PFSK-1 (cell line): ENCODE results near the gene KCNT2. TPM values are rescaled to one million over a fixed set of nuclear protein-coding genes. Genes with fewer than 3 reads are reported as not detected.
A peak's percentile ranks its signal among the peaks of the same experiment; 100 is the strongest.

Experiments
- FOXP2 ChIP-seq: optimal IDR thresholded peaks from 2 replicates; pipeline ENCODE3; 2011; ENCODE audit warnings: borderline replicate concordance, control low read depth, inconsistent platforms; ENCODE audit not compliant: insufficient read depth; ENCODE audit errors: extremely low read length, extremely low read depth
- POLR2AphosphoS5 ChIP-seq: IDR thresholded peaks from 2 replicates; pipeline ENCODE4 v1.6.1; 2012; ENCODE audit warnings: low read depth, mild to moderate bottlenecking, control low read depth, low read length, moderate library complexity
- SIN3A ChIP-seq: IDR thresholded peaks from 2 replicates; pipeline ENCODE4 v1.6.1; 2012; ENCODE audit warnings: mild to moderate bottlenecking, low read length, moderate library complexity, borderline replicate concordance; ENCODE audit not compliant: insufficient read depth
- TAF1 ChIP-seq: IDR thresholded peaks from 2 replicates; pipeline ENCODE4 v1.6.1; 2012; ENCODE audit warnings: low read length, control low read depth, borderline replicate concordance; ENCODE audit not compliant: insufficient read depth
- polyA plus RNA-seq: library from polyadenylated mRNA; unstranded; fragments of >200 nt; gene quantifications from one replicate; pipeline ENCODE4 v1.2.1, GENCODE V29; 2012; ENCODE audit warnings: low read depth, missing spikeins; ENCODE audit not compliant: insufficient read length
- TF ChIP-seq, protein P1 (sequence below), 2 experiments: IDR thresholded peaks; 2 replicates each; pipeline versions ENCODE4 v1.6.1 to v1.8.0; 2011 to 2012; ENCODE audit warnings: low read depth in 2 of 2, low read length in 2 of 2, control low read depth in 1 of 2, inconsistent platforms in 1 of 2, mild to moderate bottlenecking in 1 of 2, moderate library complexity in 1 of 2; ENCODE audit not compliant: insufficient read depth in 1 of 2

The KCNT2 gene
- polyA plus RNA-seq, result 3.0 TPM

DNA sequence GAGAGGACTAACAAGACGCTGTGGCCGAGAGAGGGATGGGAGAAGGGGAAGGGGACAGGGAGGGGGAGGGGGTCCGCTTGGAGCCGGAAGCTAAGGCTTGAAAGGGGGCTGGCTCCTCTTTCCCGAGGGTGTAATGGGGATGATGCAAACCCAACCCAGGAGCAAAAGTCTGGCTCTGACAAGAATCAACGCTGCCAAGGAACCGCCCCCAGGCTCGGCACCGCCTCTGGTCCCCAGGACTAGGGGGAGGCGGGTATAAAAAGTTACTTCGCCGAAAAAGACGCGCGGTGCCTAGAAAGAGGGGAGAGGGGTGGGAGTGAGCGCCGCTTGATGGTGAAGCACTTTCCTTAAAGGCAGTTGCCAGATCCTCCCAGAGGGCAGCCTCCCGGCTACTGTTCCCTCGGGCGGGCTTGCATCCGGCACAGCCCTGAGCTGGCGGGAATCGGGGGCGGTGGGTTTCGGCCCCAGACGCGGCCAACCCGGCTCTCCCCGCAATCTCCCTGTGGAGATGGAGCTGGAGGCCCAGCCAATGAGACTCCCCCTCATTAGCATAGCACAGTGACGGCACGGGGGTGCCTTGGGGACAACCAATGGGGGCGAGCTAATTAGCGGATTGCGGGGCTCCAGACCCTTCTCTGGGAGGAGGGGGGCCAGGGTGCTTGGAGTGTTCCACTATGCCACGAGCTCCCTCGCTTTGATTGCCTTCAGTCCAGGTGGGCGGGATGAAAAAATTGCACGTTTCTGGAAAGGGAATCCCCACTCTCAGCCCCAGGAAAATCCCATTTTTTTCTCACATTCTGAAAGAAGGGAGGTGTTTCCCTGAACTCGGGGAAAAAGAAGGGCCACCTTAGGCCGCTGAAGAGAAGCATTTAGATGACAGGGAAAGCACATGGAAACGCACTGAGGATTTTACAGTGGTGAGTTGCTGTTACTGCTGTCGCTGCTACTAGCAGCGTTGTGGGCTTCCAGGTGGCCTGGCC is at the start of gene KCNT2:
KCNT2 (minus strand) TSS at position 51 of the 980 bp plus-strand sequence. CDS start 131 bp downstream, outside the sequence.
- TF ChIP-seq FOXP2, result peak; percentile 40
- no peak for TF ChIP-seq TAF1
- TF ChIP-seq POLR2AphosphoS5, result peak; percentile 45; the same call in 1 of the 2 replicates

DNA sequence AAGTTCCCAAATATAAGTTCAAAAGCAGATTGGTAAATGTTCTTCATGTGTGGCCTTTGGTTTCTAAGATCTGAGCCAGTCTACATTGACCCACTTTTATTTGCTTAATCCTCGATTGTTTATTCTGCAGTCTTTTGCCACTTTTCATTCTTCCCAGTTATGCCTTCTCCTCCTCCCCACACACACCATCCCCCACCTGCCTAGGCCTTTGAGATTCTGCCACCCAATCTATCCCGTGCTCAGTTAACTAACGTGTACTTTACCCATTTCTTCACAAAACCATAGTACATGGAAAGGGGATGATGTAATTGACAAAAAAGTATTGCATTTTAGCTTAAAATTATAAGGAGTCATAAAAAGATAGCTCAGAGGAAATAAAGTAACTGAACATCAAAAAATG is 47.3 kb upstream of the KCNT2 start:
- TF ChIP-seq TAF1 (no peak), POLR2AphosphoS5 (no peak), SIN3A (no peak), FOXP2 (no peak)
- TF ChIP-seq, protein P1, sequence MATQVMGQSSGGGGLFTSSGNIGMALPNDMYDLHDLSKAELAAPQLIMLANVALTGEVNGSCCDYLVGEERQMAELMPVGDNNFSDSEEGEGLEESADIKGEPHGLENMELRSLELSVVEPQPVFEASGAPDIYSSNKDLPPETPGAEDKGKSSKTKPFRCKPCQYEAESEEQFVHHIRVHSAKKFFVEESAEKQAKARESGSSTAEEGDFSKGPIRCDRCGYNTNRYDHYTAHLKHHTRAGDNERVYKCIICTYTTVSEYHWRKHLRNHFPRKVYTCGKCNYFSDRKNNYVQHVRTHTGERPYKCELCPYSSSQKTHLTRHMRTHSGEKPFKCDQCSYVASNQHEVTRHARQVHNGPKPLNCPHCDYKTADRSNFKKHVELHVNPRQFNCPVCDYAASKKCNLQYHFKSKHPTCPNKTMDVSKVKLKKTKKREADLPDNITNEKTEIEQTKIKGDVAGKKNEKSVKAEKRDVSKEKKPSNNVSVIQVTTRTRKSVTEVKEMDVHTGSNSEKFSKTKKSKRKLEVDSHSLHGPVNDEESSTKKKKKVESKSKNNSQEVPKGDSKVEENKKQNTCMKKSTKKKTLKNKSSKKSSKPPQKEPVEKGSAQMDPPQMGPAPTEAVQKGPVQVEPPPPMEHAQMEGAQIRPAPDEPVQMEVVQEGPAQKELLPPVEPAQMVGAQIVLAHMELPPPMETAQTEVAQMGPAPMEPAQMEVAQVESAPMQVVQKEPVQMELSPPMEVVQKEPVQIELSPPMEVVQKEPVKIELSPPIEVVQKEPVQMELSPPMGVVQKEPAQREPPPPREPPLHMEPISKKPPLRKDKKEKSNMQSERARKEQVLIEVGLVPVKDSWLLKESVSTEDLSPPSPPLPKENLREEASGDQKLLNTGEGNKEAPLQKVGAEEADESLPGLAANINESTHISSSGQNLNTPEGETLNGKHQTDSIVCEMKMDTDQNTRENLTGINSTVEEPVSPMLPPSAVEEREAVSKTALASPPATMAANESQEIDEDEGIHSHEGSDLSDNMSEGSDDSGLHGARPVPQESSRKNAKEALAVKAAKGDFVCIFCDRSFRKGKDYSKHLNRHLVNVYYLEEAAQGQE (IDR thresholded peaks at IDR 0.05; ENCODE audit: insufficient read depth in 1 of 2, low read depth in 2 of 2, low read length in 2 of 2), result no peak

DNA sequence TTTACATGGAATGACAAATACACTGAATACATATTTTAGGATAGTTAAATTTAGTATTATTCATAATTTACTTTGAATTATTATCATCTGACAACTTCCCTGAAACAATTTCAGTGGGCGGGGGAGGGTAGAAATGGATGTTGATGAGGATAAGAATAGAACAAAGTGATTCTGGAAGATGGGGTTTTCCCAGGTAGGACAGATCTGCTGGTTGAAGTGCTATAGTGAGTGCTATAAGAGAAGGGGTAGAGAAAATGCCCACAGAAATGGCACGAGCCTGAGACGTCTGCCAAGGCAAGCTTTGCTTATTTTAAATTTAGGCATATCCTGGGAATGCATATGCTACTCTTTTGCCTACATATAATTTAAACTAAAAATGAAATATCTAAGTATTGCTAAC is 46.8 kb upstream of the KCNT2 start:
- TF ChIP-seq, protein P1 (IDR thresholded peaks at IDR 0.05; ENCODE audit: insufficient read depth in 1 of 2, low read depth in 2 of 2, low read length in 2 of 2), result no peak
- TF ChIP-seq FOXP2 (no peak), SIN3A (no peak), TAF1 (no peak), POLR2AphosphoS5 (no peak)

DNA sequence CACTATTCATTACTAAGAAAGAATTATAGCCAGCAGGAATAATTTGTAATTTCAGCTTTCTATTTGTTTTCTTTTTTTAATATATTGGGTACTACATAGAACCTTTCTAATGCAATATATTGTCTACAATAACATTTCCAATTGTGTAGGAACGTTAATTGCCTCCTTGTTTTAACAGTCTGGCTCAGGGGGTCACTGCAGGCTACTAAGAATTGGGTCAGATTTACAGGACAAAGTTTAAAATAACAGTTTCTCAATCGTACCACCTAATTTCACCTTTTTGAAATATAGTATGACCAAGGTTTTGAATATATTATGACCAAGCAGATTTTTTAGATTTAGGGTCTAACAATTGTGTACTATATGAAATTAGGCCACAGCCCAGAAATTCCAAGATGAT is 46.0 kb upstream of the KCNT2 start:
- no peak for TF ChIP-seq FOXP2
- no peak for TF ChIP-seq POLR2AphosphoS5
- TF ChIP-seq TAF1, result no peak
- no peak for TF ChIP-seq SIN3A
- TF ChIP-seq, protein P1 (IDR thresholded peaks at IDR 0.05; ENCODE audit: insufficient read depth in 1 of 2, low read depth in 2 of 2, low read length in 2 of 2), result no peak

DNA sequence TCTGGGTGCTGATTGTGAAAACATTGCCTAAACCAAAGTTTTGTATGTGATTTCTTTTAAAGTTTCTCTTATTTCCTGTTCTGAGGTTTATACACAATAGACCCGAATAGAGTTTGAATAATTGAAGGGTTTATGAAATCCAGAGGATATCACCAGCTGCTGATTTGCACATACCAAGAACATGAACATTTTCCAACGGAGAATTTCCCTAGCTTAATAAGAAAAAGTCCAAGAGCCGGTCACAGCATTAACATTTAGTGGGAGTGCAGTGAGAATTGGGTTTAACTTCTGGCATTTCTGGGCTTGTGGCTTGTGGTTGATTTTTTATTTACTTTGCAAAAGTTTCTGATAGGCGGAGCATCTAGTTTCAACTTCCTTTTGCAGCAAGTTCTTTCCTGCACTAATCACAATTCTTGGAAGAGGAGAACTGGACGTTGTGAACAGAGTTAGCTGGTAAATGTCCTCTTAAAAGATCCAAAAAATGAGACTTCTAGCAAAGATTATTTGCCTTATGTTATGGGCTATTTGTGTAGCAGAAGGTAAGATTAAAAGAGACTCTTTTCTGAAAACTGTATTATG is 43.5 kb upstream of the KCNT2 start, which contains the start of gene CFH:
CFH (plus strand) TSS at position 407 of the 579 bp plus-strand sequence; CDS start at position 482, 75 bp downstream.
- TF ChIP-seq, protein P1 (IDR thresholded peaks at IDR 0.05; ENCODE audit: insufficient read depth in 1 of 2, low read depth in 2 of 2, low read length in 2 of 2), result no peak
- peak; percentile 32; the same call in 1 of the 2 replicates for TF ChIP-seq TAF1
- TF ChIP-seq POLR2AphosphoS5, result peak; percentile 68
- TF ChIP-seq FOXP2, result no peak
- TF ChIP-seq SIN3A, result no peak
